HL-60 (cell line): Measurements from ENCODE around the gene PPP2R3A.

Source experiments
- DNase-seq, 2 experiments: peaks; one replicate each; pipeline ENCODE4 v3.0.0-alpha.2; 2010 to 2020; ENCODE audit warnings: low read depth in 1 of 2, low spot score in 1 of 2
- H3K27ac ChIP-seq: fragments of 250-450 bp; sonication (Bioruptor Pico); replicated peaks from 2 replicates; pipeline ENCODE4 v1.5.1; 2020; ENCODE audit warnings: mild to moderate bottlenecking, moderate library complexity
- H3K27me3 ChIP-seq: fragments of 250-450 bp; sonication (Bioruptor Pico); 2 replicates; pipeline ENCODE4 v1.5.1; 2021; ENCODE audit warnings: mild to moderate bottlenecking, moderate library complexity; ENCODE audit not compliant: insufficient read depth, poor library complexity, severe bottlenecking
- H3K4me3 ChIP-seq: replicated peaks from 2 replicates; pipeline ENCODE4 v1.5.1; 2011; ENCODE audit warnings: mild to moderate bottlenecking, control low read depth, low read length; ENCODE audit not compliant: insufficient read depth
- GABPA ChIP-seq: IDR thresholded peaks from 2 replicates; pipeline ENCODE4 v1.6.1; 2012; ENCODE audit warnings: low read depth
- POLR2AphosphoS5 ChIP-seq: IDR thresholded peaks from 2 replicates; pipeline ENCODE4 v1.6.1; 2012; ENCODE audit warnings: low read depth
- SPI1 ChIP-seq: IDR thresholded peaks from 2 replicates; pipeline ENCODE4 v1.6.1; 2012; ENCODE audit warnings: low read depth, mild to moderate bottlenecking, borderline replicate concordance
- TF ChIP-seq, protein P1 (sequence below): IDR thresholded peaks from one replicate; pipeline ENCODE4 v1.5.1; 2011; ENCODE audit warnings: low read length, control low read depth, inconsistent platforms; ENCODE audit not compliant: insufficient read depth
- TF ChIP-seq, protein P2 (sequence below): IDR thresholded peaks from 2 replicates; pipeline ENCODE4 v1.6.1; 2012; ENCODE audit warnings: low read depth; ENCODE audit not compliant: insufficient replicate concordance

The PPP2R3A gene

DNA sequence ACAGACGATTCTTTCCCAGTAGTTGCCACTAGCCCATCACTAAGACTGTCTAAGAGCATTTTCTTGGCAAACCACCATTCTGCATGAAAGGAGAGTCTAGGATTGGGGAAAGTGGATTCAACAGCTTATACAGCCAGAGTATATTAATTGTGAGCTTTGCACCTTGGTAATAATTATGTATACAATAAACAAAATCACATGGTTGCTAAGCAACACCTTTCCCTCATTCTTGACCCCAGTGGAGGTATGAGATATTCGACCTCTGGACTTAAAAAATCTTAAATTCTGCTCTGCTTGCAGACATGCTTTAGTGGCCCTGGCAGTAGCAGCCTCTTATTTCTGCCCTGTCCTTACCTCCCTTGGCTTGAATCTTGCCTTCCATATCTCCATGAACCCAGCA, 73.1 kb downstream of the PPP2R3A start:
- peaks cover 9% of the 10 kb centered on the region for H3K27me3 ChIP-seq
- no peak overlapping the region for H3K4me3 ChIP-seq
- DNase-seq: no peak
- TF ChIP-seq GABPA: no peak
- no peak for TF ChIP-seq SPI1
- TF ChIP-seq, protein P1, sequence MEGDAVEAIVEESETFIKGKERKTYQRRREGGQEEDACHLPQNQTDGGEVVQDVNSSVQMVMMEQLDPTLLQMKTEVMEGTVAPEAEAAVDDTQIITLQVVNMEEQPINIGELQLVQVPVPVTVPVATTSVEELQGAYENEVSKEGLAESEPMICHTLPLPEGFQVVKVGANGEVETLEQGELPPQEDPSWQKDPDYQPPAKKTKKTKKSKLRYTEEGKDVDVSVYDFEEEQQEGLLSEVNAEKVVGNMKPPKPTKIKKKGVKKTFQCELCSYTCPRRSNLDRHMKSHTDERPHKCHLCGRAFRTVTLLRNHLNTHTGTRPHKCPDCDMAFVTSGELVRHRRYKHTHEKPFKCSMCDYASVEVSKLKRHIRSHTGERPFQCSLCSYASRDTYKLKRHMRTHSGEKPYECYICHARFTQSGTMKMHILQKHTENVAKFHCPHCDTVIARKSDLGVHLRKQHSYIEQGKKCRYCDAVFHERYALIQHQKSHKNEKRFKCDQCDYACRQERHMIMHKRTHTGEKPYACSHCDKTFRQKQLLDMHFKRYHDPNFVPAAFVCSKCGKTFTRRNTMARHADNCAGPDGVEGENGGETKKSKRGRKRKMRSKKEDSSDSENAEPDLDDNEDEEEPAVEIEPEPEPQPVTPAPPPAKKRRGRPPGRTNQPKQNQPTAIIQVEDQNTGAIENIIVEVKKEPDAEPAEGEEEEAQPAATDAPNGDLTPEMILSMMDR: no peak
- no peak for TF ChIP-seq POLR2AphosphoS5
- TF ChIP-seq, protein P2, sequence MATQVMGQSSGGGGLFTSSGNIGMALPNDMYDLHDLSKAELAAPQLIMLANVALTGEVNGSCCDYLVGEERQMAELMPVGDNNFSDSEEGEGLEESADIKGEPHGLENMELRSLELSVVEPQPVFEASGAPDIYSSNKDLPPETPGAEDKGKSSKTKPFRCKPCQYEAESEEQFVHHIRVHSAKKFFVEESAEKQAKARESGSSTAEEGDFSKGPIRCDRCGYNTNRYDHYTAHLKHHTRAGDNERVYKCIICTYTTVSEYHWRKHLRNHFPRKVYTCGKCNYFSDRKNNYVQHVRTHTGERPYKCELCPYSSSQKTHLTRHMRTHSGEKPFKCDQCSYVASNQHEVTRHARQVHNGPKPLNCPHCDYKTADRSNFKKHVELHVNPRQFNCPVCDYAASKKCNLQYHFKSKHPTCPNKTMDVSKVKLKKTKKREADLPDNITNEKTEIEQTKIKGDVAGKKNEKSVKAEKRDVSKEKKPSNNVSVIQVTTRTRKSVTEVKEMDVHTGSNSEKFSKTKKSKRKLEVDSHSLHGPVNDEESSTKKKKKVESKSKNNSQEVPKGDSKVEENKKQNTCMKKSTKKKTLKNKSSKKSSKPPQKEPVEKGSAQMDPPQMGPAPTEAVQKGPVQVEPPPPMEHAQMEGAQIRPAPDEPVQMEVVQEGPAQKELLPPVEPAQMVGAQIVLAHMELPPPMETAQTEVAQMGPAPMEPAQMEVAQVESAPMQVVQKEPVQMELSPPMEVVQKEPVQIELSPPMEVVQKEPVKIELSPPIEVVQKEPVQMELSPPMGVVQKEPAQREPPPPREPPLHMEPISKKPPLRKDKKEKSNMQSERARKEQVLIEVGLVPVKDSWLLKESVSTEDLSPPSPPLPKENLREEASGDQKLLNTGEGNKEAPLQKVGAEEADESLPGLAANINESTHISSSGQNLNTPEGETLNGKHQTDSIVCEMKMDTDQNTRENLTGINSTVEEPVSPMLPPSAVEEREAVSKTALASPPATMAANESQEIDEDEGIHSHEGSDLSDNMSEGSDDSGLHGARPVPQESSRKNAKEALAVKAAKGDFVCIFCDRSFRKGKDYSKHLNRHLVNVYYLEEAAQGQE: no peak
- no peak overlapping the region for H3K27ac ChIP-seq

DNA sequence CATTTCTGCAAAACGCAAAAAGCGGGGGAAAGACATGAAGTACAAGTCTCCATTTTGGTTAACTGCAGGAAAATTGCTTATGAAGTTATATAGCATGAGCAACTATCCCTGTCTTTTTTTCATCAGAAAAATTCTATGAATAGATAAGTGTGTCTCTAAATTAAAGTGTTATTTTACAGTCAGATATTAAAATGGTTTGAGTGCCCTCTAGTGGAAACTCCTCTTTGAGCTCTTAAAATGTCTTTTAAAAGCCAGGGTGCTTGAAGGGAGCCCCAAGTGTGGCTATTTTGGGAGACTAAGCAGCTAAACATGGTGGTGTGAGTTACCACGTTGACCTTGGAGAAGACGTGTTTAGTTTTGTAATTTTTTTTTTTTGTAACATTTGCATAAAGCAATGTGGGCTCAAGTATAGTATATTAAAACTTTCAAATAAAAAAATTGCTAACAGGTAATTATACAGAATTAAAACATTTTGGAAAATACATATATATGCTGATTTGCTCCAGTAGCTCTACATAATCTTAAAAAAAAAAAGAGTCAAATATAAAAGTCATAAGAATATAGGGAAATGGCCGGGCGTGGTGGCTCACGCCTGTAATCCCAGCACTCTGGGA, 77.2 kb downstream of the PPP2R3A start:
- H3K27me3 ChIP-seq: peaks cover 6% of the 10 kb centered on the region
- H3K27ac ChIP-seq: no peak overlapping the region
- peak in 1 of 2 experiments; percentile 4 for DNase-seq
- TF ChIP-seq POLR2AphosphoS5 (no peak), SPI1 (no peak), GABPA (no peak)
- TF ChIP-seq, protein P1: no peak
- TF ChIP-seq, protein P2: no peak
- H3K4me3 ChIP-seq: no peak overlapping the region

DNA sequence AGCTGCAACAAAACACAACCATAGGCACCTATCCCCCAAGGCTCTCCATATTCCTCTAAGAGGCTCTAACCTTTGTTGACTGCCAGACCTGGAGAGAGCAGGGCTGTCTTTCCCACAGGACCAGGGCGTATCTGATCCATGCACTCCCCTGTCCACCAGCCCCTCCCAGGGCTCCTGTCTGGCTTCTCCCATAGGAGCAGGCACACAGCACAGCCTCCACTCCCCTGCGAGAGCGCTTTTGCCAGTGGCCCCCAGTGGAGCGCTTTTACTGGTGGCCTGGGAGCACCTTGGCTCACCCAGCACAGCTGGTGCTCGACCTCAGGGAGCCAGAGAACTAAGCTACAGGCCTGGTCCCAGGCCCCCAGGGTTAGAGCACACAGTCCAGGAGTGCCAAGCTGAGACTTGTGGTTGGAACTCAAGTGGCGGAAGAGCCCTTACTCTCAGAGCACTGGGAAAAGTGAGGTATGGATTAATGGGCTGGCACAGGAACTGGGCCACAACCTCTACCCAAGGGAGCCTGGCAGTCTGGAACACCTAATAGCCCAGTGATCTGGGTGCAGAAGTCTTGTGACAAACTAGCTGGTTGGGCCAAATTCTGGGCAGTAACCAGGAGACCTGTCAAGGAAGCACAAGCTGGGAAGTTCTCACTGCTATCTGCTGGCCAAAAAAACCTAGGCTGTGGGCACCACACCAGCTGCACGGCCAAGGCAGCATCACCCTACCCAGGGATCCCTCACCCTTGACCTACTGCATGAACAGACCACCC, 79.6 kb downstream of the PPP2R3A start:
- peaks cover 19% of the 10 kb centered on the region for H3K27me3 ChIP-seq
- no peak overlapping the region for H3K4me3 ChIP-seq
- no peak overlapping the region for H3K27ac ChIP-seq
- no peak for DNase-seq
- TF ChIP-seq, protein P1: no peak
- TF ChIP-seq POLR2AphosphoS5 (no peak), SPI1 (no peak)
